Fibroblast of lung (primary cell): ENCODE results near the gene NPM1. TPM values are rescaled to one million over a fixed set of nuclear protein-coding genes. Genes with fewer than 3 reads are reported as not detected.

ENCODE experiments used
- DNase-seq, 2 donors: peaks; one replicate each; pipeline versions ENCODE4 v3.0.0 to v3.0.0-alpha.2; 2010; ENCODE audit warnings: low read depth in 2 of 2
- H2AFZ ChIP-seq: 2 replicates; pipeline ENCODE4 v1.5.1; 2012; ENCODE audit warnings: low read length, control low read depth, inconsistent platforms
- H3K27ac ChIP-seq: 2 replicates; pipeline ENCODE4 v1.5.1; 2011; ENCODE audit warnings: low read length, control low read depth; ENCODE audit not compliant: insufficient read depth
- H3K27me3 ChIP-seq: 2 replicates; pipeline ENCODE4 v1.5.1; 2011; ENCODE audit warnings: mild to moderate bottlenecking, low read length; ENCODE audit not compliant: control insufficient read depth, insufficient read depth
- H3K36me3 ChIP-seq: 2 replicates; pipeline ENCODE4 v1.5.1; 2011; ENCODE audit warnings: low read length; ENCODE audit not compliant: control insufficient read depth, insufficient read depth
- H3K4me1 ChIP-seq: 2 replicates; pipeline ENCODE4 v1.5.1; 2011; ENCODE audit warnings: low read length; ENCODE audit not compliant: control insufficient read depth, insufficient read depth; ENCODE audit errors: extremely low read depth
- H3K4me2 ChIP-seq: 2 replicates; pipeline ENCODE4 v1.5.1; 2011; ENCODE audit warnings: low read length, control low read depth; ENCODE audit not compliant: insufficient read depth; ENCODE audit errors: extremely low read depth
- H3K4me3 ChIP-seq, 4 experiments: fragments of 200-600 bp in 1 of 4; sonication (generic) in 1 of 4; replicated peaks in 1 of 4; 2 replicates each; pipeline ENCODE4 v1.5.1; 2011 to 2016; ENCODE audit warnings: low read length in 4 of 4, low read depth in 3 of 4, mild to moderate bottlenecking in 3 of 4, control low read depth in 2 of 4, inconsistent platforms in 1 of 4, mixed read lengths in 1 of 4; ENCODE audit not compliant: insufficient read depth in 1 of 4; ENCODE audit errors: control extremely low read depth in 1 of 4
- H3K79me2 ChIP-seq: 2 replicates; pipeline ENCODE4 v1.5.1; 2012; ENCODE audit warnings: mild to moderate bottlenecking, low read length, inconsistent platforms; ENCODE audit not compliant: control insufficient read depth, insufficient read depth
- H3K9ac ChIP-seq: 2 replicates; pipeline ENCODE4 v1.5.1; 2011; ENCODE audit warnings: mild to moderate bottlenecking, low read length, control low read depth; ENCODE audit not compliant: insufficient read depth
- H3K9me3 ChIP-seq: 2 replicates; pipeline ENCODE4 v1.5.1; 2012; ENCODE audit warnings: low read depth, low read length; ENCODE audit not compliant: control insufficient read depth, insufficient read depth
- H4K20me1 ChIP-seq: 2 replicates; pipeline ENCODE4 v1.5.1; 2011; ENCODE audit warnings: low read length; ENCODE audit not compliant: control insufficient read depth, insufficient read depth; ENCODE audit errors: extremely low read depth
- EZH2 ChIP-seq: IDR thresholded peaks from 2 replicates; pipeline ENCODE4 v1.5.1; 2012; ENCODE audit warnings: low read length, control low read depth, mild to moderate bottlenecking; ENCODE audit errors: missing control alignments
- polyA plus RNA-seq, 2 donors: library from polyadenylated mRNA; depleted of rRNA in 1 of 2; stranded (reverse) in 1 of 2; unstranded in 1 of 2; fragments of >200 nt; gene quantifications; 2 replicates each; pipeline ENCODE4 v1.2.1, GENCODE V29; 2011 to 2012; ENCODE audit warnings: missing spikeins in 1 of 2
- total RNA-seq: library from RNA; depleted of rRNA; stranded (reverse); fragments of >200 nt; gene quantifications from 2 replicates; pipeline ENCODE4 v1.2.1, GENCODE V29; 2014
- TF ChIP-seq, protein P1 (sequence below), 2 donors: IDR thresholded peaks in 1 of 2; conservative IDR thresholded peaks in 1 of 2; 1 replicate in 1 of 2; 2 replicates in 1 of 2; pipeline ENCODE4 v1.5.1; 2011 to 2012; ENCODE audit warnings: low read length in 2 of 2, control low read depth in 1 of 2, inconsistent platforms in 1 of 2, low read depth in 1 of 2, mild to moderate bottlenecking in 1 of 2

NPM1 gene
- total and polyA plus RNA-seq, 2 donors (not counting 1 experiment from before 2014, with no cell fraction given): 1,067 to 4,158 TPM

DNA sequence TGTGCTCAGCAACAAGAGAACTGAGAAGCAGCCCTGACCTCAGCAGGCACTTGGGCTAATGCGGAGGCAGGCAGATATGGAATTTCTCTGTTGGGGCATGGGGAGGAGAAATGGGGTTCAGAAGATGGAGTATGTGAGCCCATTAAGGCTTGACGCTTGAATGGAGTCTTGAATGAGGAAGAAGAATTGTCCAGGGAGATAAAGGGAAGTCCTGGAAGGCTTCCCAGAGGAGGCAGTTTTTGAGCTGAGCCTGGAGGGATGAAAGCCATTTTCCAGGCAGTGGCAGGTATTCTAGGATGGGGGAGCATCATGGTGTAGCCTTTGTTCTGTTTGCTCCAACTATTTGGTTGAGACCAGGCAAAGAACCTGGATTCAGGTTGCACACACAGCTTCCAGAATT is 66.3 kb downstream of the NPM1 start:
- no peak overlapping the region for H3K9ac ChIP-seq

DNA sequence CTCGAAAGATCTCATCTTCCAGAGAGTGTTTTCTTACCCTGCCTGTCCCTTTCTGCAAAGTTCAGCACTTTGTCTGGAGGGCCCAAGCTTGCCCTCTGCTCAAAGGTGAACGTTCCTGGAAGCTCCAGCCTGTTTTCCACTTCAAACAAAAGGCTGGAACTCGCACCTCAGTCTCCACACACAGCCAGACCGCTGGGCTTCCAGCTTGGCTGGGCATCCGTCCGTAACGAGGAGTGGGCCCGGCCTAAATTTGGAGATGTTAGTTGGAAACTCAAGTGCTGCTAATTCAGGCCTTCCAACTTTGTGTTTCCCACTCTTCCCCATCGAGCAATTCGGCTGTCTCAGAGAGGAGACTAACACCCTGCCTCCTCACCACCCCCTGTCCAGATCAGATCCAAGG is 66.9 kb downstream of the NPM1 start:
- DNase-seq: no peak
- Histone ChIP-seq H3K9ac (no peak overlapping the region), H3K36me3 (no peaks in the 10 kb centered on the region), H3K79me2 (no peaks in the 10 kb centered on the region), H4K20me1 (no peaks in the 10 kb centered on the region), H3K27ac (no peak overlapping the region), H3K27me3 (peaks cover 10% of the 10 kb centered on the region), H3K4me3 (no peak overlapping the region), H3K9me3 (no peaks in the 10 kb centered on the region), H3K4me1 (peaks cover 6% of the 10 kb centered on the region), H2AFZ (no peak overlapping the region), H3K4me2 (no peak overlapping the region)
- TF ChIP-seq EZH2: no peak
- TF ChIP-seq, protein P1, sequence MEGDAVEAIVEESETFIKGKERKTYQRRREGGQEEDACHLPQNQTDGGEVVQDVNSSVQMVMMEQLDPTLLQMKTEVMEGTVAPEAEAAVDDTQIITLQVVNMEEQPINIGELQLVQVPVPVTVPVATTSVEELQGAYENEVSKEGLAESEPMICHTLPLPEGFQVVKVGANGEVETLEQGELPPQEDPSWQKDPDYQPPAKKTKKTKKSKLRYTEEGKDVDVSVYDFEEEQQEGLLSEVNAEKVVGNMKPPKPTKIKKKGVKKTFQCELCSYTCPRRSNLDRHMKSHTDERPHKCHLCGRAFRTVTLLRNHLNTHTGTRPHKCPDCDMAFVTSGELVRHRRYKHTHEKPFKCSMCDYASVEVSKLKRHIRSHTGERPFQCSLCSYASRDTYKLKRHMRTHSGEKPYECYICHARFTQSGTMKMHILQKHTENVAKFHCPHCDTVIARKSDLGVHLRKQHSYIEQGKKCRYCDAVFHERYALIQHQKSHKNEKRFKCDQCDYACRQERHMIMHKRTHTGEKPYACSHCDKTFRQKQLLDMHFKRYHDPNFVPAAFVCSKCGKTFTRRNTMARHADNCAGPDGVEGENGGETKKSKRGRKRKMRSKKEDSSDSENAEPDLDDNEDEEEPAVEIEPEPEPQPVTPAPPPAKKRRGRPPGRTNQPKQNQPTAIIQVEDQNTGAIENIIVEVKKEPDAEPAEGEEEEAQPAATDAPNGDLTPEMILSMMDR (conservative IDR thresholded peaks at IDR 0.05 in 1 of 2, IDR thresholded peaks at IDR 0.05 in 1 of 2; ENCODE audit: low read depth in 1 of 2, low read length in 2 of 2): no peak

More for the DNA sequence above, 66.3 kb downstream of the NPM1 start:
- no peaks in the 10 kb centered on the region for H4K20me1 ChIP-seq
- no peaks in the 10 kb centered on the region for H3K36me3 ChIP-seq
- TF ChIP-seq, protein P1 (conservative IDR thresholded peaks at IDR 0.05 in 1 of 2, IDR thresholded peaks at IDR 0.05 in 1 of 2; ENCODE audit: low read depth in 1 of 2, low read length in 2 of 2): no peak
- no peak for TF ChIP-seq EZH2
- H3K4me1 ChIP-seq: peaks cover 6% of the 10 kb centered on the region
- H3K27me3 ChIP-seq: peaks cover 10% of the 10 kb centered on the region
- no peaks in the 10 kb centered on the region for H3K9me3 ChIP-seq
- no peak overlapping the region for H3K4me3 ChIP-seq
- H3K4me2 ChIP-seq: no peak overlapping the region
- no peak overlapping the region for H2AFZ ChIP-seq
- no peak overlapping the region for H3K27ac ChIP-seq
- no peak for DNase-seq
- no peaks in the 10 kb centered on the region for H3K79me2 ChIP-seq

DNA sequence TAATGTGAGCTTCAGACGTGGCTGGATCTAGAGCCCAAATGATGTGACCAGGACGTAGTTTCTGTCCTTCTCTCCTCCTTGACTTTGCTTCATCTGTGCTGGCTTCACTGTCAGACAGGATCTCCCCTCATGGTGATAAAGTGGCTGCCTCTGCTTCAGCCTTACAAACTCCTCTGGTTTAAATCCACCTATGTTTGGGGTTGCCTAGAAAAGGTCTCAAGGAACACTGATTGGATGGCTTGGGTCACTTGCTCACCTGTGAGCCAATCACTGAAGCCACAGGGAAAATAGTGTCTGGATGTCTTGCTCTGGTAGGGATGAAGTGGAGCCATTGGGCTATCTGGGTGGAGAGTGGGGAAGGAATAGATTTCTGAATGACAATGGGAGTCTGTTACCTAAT is 67.9 kb downstream of the NPM1 start:
- Histone ChIP-seq H3K4me1 (peaks cover 3% of the 10 kb centered on the region), H3K27ac (no peak overlapping the region), H3K36me3 (no peaks in the 10 kb centered on the region), H3K27me3 (peaks cover 10% of the 10 kb centered on the region), H3K4me2 (no peak overlapping the region), H3K79me2 (no peaks in the 10 kb centered on the region), H3K4me3 (no peak overlapping the region), H2AFZ (no peak overlapping the region), H4K20me1 (no peaks in the 10 kb centered on the region), H3K9ac (no peak overlapping the region), H3K9me3 (no peaks in the 10 kb centered on the region)
- no peak for DNase-seq
- TF ChIP-seq, protein P1 (conservative IDR thresholded peaks at IDR 0.05 in 1 of 2, IDR thresholded peaks at IDR 0.05 in 1 of 2; ENCODE audit: low read depth in 1 of 2, low read length in 2 of 2): no peak
- no peak for TF ChIP-seq EZH2
